NCI-H446 treated with DMSO at 0.1 percent for 48 hours (cell line): ENCODE measurements around the gene NPL.
A peak's percentile ranks its signal among the peaks of the same experiment; 100 is the strongest.

ENCODE experiments used
- DNase-seq: peaks from one replicate; lab custom pipeline; 2025; lab: John Stamatoyannopoulos, UW

The NPL gene

DNA sequence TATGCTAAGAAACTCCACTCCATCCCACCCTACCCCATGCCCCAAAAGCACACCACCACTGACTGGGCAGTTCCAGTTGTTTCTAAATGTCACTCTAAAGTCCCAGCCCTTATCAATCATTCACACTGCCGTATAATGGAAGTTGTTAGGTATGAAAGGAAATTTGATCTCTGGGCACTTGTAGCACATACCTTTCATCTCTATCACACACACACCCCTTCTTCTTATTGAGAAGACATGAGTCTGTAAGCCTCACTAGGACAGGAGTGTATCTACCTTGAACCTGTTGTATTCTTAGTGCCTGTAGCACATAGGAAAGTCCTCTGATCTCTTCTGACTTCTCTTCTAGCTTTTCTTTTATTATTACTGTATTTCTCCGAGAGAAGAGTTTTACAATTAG, 27.3 kb downstream of the NPL start:
- DNase-seq = no peak

DNA sequence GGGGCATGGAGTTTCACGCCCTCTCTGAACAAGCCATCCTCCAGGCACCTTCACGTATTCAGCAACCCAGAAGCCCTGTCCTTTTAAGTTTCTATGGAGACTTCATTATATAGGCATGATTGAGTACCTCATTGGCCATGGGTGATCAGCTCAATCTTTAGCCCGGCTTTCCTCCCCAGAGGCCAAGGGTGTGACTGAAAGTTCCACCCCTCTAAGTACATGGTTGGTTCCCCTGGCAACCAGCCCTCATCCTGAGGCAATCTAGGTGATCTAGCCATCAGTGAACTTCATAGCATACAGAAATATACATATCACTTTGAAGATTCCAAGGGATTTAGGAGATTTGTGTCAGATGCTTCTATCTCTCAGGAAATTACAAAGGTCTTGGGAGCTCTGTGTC, 28.2 kb downstream of the NPL start:
- no peak for DNase-seq

DNA sequence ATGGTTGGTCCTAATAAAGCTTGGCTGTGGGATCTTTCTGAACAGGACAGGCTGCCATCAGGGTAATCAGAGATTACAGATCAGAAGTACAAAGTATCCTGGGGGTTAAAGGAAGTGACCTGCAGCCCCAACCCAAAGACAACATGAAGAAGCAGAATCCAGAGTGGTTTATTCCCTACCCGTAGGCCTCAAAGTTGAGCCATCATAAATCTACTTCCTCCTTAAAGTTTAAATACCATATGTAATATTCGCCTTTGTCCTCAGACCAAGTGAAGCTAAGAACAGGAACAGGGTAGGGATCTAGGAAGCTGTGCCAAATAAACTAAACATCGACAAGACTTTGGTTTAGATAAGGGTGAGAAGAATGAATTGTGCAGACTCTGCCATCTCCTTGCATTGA, 33.6 kb downstream of the NPL start:
- no peak for DNase-seq

DNA sequence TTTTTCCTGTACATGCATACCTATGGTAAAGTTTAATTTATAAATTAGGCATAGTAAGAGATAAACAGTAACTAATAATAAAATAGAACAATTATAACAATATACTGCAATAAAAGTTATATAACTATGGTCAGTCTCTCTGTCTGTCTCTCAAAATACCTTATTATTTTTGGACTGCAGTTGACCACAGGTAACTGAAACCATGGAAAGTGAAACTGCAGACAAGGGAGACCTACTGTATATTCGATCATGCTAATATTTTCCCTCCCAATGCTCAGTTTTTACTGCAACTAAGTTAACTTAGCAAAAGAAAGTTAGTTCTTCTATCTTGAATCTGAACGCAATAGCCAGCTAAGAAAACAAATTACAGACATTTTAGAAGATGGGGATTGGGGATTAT, 37.3 kb downstream of the NPL start:
- DNase-seq = no peak

DNA sequence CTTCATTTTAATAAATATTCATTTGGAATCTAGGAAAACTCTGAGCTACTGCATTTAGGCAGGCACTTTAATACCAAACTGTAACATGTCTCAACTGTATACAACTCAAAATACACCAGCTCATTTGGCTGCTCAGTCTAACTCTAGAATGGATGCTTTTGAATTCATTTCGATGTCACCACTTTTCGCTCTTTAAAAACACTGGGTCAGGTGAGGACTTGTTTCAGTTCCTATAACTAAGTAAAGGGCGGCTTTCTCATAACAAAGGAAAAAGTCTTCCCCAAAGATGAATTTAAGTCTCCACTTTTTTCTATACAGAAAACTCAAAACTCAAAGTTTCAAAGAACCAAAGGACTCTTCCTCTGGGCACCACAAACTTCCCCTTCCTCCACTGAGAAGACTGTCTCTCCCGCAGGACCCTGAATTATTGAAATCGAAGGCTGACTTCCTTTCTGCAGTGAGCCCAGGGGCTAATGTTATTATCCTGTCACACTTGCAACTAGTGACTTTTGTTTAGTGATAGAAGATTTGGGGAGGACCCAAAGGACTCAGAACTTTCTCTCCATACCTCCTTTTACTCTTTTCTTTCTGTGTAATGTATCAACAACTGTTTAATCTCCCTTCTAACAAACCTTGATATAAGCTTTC, 39.8 kb downstream of the NPL start:
- DNase-seq = no peak

DNA sequence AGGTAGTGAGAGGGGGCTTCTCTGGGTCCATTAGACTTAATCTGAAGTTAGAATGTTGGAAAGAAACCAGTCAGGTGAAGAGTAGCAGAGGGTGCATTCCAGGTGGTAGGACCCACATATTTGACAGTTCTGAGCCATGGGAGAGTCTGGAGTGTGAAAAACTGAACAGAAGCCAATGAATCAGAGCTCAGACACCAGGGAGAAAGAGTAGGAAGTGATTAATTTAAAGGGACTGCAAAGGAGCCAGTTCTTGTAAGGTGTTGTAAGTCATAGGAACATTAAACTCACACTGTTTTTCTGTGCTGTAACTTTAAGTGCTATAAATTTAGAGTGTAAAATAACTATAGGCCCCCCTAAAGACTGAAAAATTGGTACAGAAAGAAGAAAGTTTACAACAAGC, 43.7 kb downstream of the NPL start:
- no peak for DNase-seq

GRCh38 chr1:182834326-182834725, 44.8 kb downstream of the NPL start:
- no peak for DNase-seq

DNA sequence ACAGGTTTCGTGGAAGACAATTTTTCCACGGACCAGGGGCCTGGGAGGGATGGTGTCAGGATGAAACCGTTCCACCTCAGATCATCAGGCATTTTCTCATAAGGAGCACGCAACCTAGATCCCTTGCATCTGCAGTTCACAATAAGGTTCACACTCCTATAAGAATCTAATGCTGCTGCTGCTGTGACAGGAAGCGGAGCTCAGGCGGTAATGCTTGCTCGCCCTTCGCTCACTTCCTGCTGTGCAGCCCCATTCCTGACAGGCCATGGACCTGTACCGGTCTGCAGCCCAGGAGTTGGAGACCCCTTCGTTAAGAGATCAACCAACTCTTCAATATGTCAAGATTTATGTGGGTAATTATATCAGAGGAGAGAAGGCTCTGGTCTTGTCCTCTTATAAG, 46.2 kb downstream of the NPL start:
- DNase-seq = no peak

DNA sequence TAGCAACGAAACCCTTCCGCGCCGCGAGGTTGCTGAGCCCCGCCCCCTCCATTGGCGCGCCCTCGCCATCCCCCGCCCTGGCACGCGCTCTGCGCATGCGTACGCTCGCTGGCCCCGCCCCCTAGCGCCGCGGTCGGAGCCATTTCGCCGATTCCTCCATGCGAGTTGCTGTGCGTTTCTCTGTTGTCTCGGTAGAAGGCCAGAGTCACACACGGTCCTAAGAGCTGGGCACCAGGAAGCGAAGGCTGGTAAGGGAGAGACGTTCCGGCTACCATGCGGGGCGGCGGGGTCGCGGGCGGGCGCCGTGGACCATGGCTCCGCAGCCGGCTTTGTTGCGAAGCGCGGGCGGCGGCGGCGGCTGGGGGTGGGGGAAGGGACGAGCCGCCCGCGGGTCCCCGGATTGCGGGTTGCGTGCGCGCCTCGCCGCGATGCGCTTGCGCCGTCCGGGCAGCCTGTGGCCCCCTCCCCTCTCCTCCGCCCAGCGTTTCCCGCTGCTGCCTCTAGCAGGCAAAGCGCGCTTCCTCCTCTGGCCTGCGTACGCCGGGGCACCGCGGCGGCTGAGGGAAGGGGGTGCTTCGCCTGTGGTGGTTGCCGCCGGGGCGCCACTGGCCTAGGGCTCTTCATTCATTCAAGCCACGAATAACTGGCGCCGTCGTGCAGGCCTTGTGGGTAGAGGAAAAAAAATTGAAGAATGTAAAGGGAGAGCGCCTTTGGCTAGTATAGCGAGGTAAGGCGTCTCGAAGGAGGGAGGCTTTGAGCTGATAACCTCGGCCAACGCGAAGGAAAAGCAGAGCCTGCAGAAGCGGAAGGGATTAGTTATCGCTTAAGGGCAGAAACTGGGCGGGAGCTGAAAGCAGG, 49.9 kb downstream of the NPL start, which contains the start of gene DHX9:
DHX9 (plus strand) TSS at position 139 of the 858 bp plus-strand sequence. CDS start 3,220 bp downstream, outside the sequence.
- peak; percentile 82 for DNase-seq

- DNase-seq = no peak
These were observed 51.9 kb downstream of the NPL start for GRCh38 chr1:182841368-182841988.

DNA sequence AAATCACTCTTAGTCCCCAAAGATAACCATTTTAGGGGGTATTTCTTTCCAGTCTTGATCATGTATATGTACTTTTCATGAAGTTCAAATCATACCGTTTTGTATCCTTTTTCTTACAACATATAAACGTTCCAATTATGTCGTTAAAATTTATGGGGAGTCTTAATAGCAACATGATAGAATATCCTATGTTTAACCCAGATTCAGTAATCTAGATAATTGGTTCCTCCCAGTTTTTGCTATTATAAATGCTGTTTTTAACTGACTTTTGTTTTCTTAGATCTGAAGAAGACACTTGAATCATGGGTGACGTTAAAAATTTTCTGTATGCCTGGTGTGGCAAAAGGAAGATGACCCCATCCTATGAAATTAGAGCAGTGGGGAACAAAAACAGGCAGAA, 52.7 kb downstream of the NPL start:
- no peak for DNase-seq

DNA sequence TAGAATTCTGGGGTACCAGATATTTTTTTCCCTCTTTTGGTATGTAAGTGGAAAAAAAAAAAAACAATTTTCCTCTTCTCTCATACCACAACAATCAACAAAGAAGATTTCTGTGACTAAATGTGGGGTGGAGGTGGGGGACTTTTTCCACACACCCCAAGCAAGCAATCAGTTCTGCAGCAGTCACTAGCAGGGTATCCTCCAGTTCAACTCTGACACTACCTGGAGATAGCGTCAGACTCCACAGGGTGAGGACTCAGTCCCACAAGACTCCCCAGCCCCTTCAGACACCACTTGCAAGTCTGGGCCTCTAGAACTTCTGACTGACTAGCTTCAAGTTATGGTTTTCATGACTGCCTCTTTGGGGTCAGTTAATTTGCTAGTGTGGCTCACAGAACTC, 55.8 kb downstream of the NPL start:
- no peak for DNase-seq

- no peak for DNase-seq
These were observed 56.3 kb downstream of the NPL start for GRCh38 chr1:182845894-182846293.

- no peak for DNase-seq
These were observed 57.5 kb downstream of the NPL start for GRCh38 chr1:182847105-182847504.

DNA sequence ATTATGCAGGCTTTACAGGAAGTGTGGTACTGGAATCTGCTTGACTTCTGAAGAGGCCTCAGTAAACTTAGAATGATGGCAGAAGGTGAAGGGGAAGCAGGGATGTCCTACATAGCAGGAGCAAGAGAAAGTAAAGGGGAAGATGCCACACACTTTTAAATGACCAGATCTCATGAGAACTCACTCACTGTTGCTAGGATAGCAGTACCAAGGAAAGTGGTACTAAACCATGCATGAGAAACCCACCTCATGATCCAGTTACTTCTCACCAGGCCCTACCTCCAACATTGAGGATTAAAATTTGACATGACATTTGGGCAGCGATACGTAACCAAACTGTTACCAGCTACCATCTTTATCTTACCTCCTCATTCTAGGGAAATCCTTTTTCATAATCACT, 59.2 kb downstream of the NPL start:
- DNase-seq = no peak

DNA sequence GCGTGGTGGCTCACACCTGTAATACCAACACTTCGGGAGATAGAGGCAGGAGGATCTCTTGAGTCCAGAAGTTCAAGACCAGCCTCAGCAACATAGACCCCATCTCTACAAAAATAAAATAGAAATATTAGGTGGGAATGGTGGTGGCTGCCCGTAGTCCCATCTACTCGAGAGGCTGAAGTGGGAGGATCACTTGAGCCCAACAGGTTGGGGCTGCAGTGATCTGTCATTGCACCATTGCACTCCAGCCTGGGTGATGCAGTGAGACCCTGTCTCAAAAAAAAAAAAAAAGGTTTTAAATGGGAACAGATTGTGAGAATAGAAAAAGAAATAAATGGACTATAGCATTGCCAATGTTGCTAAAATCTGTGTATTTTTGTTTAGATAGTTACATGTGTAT, 60.7 kb downstream of the NPL start:
- no peak for DNase-seq

DNA sequence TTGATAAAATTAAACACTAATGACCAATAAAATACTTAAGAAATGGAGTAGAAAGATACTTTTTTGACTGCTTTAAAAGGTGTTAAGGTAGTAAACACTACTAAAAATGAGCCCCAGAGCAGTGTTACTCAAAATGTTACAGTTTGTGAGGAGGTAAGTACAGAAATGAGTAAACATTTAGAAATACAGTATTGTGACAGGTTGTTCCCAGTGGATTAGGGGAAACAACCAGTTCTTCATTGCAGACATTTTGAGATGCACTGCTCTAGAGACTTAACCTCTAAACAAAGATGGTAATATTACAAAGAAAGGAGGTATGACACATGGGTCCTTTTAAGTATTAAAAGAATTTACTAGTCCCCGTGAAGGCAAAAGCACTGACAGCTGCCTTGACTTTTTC, 62.3 kb downstream of the NPL start:
- DNase-seq = no peak

DNA sequence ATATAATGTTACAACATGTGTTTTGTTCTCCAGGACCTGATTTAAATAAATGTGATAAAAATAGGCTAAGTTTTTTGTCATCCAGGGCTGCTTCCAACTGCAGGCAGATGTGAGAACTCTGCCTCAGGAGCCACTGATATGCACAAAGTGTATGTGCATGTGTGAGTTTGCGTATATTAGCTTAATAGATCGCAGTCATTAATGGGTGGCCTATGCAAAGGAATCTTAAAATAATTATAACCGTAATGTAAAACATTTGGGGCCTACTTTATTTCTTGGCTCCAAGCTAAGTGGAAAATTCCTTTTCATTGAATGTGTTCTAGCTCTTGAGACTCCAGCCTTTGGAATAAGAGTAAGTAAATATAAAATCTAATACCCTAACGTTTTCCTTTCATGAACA, 66.3 kb downstream of the NPL start:
- DNase-seq = no peak

GRCh38 chr1:182857212-182857611, 67.6 kb downstream of the NPL start:
- no peak for DNase-seq

- no peak for DNase-seq
These were observed 71.1 kb downstream of the NPL start for GRCh38 chr1:182860658-182861057.

- no peak for DNase-seq
These were observed 72.4 kb downstream of the NPL start for GRCh38 chr1:182861994-182862393.

GRCh38 chr1:182862827-182863226, 73.3 kb downstream of the NPL start:
- no peak for DNase-seq

DNA sequence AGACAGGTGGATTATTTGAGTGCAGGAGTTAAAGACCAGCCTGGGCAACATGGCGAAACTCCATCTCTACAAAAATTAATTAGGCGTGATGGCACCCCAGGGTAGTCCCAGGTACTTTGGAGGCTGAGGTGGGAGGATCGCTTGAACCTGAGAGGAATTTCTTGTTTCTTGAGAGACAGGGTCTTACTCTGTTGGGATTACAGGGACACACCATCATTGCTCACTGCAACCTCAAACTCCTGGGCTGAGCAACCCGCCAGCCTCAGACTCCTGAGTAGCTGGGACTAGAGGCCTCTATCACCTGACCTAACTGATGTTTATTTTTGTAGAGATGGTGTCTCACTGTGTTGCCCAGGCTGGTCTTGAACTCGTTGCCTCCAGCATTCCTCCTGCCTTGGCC, 74.4 kb downstream of the NPL start:
- DNase-seq = no peak
